Measurements from ENCODE around the gene TRMT61A.
"Not testable (repeated sequence)": the region's sequence is repeated elsewhere in the genome, so short reads cannot be mapped to it uniquely, and the experiment has no call there.

Gene TRMT61A

DNA sequence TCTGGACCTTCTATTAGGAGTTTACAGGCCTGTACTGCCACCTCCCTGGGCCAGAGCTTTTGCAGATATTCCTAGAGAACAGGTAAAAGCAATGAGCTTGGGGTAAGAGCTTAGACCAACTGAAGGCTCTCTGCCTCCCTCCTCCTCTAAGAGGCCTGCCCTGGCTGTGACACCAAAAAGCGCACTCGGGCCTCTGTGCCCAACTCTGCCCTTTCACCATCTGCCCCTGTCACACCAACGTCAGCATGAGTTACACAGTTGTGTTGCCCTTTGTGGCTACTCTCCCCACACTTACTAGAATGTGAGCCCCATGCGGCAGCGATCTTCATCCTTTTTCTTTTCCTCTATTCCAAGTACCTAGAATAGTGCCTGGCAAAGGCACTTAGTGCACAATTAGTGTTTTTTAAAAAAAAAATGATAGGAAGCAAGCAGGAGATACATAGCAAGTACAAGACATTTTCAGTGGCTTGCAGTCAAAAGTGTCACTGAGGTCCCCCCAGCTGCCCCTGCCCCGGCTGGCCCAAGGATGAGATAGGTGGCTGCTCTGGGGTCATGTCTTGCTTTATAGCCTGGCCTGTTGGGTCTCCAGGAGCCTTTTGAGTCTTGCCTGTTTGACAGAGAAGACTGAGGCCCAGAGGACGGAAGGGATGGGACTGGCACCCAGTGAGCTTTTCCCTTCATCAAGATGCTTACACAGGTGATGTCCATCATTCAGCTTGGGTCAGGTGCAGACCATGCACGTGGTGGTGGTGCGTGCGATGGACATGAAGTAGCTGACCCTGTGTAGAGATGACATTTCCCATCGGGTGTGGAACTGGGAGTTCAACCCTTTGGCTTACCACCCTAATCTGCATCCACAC lies 18.9 kb upstream of the TRMT61A start:
- no peak for DNase-seq

DNA sequence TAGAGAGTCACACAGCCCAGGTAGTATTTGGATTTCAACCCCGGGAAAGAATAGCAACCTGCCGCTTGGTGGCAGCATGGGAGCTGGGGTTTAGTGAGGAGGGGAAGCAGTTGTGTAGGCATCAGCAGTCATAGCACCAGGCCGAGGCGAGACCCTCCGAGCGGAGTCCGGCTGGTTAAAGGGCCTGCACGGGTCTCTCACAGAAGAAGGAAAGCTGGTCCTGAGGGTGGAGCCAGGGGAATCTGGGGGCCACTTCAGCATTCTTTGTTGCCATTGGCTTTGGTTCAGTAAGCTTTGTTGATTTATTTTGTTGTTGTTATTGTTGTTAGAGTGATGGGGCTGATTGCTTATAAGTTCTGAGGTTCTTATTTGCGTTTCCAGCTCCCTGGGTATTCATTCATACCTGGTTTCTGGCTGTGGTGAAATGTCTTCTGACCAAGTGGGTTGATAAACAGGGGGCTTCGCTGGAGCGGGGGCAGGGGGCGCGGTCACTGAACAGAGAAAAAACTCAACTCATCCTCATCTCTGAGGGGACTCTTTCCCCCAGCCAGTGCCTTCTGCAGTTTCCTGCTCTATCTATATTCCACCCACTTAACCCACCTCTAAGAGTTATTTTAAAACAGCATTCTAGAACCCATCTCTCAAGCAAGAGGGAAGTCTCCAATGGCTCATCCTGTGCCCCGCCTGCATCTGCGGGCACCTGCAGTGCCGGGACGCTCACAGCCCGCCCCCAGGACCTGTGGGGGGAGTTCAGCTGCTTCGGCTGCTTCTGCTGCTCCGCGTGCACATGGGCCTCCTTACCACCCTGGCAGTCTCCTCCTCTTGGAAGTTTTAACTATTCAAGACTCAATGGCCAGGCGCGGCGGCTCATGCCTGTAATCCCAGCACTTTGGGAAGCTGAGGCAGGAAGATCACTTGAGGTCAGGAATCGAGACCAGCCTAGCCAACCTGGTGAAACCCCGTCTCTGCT lies 18.0 kb upstream of the TRMT61A start:
- DNase-seq = no peak

DNA sequence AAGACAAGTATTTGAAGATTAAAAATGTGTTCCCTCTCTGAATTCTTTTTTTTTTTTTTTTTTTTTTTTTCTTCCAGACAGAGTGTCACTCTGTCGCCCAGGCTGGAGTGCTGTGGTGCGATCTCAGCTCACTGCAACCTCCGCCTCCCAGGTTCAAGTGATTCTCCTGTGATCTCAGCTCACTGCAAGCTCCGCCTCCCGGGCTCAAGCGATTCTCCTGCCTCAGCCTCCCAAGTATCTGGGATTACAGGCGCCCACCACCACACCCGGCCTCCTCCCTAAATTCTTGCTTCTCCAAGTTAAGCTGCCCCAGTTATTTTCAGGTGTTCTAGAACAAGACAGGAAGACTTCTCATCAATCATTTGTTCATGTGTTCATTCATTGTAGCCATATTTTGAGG lies 16.8 kb upstream of the TRMT61A start:
- not testable (repeated sequence) for DNase-seq

DNA sequence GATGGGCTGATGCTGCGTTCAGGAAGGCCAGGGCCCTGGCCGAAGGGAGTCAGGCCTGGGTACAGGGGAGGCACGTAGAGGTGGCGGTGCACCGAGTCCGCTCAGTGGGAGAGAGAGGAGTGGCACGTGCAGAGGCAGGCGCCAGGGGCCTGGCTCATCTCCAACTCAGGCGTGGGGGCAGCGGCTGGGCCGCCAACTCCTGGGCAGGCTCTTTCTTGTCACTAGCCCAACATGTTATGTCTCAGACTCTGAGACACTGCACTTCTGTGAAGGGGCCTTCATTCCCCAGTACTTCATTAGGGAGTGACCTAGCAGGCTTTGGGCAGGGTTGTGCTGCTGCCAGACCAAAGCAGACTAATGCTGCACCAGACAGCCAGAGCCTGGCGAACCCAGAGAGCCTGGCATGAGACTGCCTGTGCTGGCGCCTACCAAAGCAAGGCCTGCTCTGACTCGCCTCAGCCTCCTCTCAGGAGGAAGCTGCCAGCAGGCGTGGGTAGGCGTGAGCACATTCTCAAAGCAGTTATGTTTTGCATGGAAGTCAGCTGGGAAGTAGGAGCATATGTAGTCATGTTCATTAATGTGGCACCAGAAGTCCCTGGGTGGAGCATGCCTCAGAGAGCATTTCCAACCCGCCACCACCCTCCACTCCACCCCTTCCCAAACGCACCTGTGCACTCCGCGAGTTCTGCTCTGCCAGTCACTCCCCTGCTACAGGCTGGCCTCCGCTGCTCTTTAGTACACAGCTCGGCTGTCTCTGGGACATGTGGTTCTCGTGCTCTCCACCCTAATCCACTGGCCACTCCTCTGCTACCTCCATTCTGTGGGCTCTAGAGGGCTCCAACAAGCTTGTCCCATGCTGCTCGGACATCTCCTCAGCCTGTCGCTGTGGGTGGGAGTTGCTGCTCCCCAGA lies 16.0 kb upstream of the TRMT61A start:
- no peak for DNase-seq

DNA sequence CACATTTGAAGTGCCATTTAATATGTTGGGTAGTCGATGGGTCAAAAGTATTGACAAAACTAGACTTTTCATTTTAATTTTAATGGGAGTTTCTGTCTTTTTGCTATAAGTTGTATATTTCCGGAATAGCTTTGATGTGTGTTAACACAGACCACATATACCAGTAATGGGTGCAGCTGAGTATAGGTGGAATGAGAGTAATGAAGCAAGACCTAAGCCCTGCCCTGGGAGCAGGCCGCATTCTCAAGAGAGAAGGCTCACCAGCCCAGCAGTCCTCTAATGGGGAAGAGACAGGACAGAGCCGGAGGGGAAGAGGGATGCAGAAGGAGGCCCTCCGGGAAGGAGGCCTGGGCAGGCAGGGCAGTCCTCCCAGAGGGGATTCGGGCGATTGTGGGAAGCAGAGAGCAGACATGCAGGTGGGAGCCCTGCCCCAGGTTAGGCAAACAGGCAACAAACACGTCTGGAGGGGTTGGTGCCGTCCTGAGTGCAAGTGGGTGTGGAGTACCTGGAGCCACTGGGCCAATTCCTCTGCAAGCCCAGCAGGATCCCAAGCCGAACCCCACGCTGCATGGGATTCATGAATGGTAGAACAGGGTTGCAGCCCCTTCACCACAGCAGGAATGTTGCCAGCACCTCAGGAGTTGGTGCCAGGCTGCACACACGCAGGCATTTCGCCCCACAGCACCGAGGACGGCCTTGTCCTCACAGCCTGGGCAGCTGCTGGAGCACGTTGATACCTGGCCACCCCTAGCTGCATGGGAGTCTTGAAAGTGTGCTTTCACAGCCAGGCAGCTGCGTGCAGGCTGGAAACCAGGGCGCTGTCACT lies 14.2 kb upstream of the TRMT61A start:
- no peak for DNase-seq

DNA sequence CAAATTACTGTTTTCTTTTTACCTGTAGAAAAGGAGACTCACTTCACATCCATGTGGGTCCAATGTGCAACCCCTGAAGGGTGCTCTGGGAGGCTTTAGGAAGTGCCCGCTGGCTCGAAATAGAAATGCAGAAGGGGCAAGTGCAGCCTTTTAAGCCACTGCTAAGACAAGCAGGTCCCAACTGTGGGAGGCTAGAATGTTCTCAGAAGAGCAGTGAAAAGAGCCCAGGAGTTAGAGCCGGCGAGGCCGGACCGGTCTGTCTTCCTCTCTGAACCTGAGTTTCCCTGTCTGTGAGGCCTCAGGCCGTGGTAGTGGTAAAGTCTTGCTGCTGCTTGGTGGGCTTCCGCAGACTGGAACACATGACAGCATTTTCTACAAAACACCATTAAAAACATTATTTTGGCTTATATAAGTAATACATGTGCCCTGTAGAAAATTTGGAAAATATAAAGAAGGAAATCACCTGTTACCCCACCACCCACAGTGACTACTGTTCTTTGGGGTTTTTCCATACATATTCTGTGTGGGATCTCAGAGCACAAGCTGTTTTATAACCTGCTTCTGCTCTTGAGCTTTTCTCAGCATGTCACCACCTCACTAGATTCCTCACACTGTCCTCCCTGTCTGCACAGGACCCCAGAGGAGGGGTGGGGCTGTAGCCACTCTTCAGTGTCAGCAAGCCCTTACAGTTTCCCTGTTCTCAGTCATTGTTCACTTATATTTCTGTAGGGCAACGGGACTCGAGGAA lies 12.4 kb upstream of the TRMT61A start:
- DNase-seq = no peak

DNA sequence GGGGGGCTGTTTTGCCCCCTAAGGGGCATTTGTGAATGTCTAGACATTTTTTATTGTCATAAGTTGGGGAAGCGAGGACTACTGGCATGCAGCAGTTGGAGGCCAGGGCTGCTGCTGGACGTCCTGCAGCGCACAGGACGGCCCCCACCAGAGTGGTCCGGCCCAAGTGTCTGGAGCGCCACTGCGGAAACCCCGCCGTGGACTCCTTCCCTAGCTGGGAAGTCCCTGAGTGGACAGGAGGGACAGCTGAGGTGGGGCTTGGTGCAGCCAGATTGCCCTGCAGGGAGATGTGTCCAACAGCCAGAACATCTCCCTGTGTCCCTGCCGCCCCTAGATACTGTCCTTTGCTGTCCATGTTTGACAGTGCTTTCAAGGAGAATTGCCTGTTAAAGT lies 11.8 kb upstream of the TRMT61A start:
- no peak for DNase-seq

DNA sequence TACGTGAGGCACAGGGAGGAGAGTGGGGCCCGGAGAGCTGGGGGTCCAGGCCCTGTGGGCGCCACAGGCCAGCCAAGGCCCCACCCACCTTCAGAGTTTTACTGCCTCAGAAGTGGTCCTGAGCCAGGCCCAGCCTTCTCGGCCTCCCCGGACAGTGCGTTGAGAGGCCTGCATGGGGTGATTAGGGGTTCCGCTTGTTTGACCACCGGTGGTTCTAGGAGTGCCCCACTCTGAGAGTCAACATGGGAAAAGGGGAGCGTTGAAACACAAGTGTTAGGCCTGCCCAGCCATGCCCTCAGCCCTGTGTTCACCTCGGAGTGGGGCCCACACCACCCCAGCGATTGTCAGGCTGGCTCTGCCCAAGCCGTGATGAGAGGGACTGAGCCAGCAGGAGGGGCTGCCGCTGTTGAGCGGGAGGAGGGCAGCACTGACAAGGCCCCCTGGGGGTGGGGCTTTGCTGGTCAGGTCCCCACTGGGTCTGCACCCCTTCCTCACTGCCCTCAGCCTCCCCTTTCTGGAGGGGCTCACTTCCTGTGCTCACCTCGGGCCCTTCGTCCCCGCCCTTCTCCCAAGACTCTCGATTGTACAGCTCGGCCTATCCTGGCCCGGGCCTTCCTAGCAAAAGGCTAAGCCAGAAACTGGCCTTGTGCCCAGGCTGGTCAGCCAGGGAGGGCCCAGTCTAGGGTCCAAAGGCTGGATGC lies 11.1 kb upstream of the TRMT61A start:
- DNase-seq = no peak

DNA sequence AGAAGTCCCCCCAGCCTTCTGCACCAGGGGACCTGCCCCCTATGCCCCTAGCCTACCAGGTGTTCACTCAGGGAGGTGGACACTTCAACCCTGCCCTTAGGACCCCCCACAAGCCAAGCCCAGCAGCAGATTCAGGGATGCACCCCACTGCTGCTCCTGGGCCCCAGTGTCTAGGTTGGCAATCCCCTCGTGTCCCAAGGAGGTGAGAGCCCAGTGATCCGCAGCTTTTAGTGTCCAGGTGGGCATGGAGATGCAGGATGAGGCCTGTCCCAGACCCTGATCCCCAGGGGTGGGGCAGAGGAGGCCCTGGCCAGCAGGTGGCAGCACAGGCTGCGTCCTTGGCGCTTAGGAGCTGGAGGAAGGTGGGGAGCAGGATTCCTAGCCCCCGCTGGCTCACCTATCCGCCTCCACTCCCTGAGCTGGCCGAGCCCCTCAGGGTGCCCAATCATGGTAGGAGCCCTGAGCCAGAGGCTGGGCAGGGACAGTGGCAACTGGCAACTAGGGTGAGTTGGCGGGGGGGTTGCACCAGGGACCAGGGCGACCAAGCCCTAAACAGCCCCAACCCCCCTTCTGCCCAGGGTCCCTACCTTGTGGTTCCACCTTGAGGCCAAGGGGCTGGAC lies 10.5 kb upstream of the TRMT61A start:
- peak; percentile 73 for DNase-seq

DNA sequence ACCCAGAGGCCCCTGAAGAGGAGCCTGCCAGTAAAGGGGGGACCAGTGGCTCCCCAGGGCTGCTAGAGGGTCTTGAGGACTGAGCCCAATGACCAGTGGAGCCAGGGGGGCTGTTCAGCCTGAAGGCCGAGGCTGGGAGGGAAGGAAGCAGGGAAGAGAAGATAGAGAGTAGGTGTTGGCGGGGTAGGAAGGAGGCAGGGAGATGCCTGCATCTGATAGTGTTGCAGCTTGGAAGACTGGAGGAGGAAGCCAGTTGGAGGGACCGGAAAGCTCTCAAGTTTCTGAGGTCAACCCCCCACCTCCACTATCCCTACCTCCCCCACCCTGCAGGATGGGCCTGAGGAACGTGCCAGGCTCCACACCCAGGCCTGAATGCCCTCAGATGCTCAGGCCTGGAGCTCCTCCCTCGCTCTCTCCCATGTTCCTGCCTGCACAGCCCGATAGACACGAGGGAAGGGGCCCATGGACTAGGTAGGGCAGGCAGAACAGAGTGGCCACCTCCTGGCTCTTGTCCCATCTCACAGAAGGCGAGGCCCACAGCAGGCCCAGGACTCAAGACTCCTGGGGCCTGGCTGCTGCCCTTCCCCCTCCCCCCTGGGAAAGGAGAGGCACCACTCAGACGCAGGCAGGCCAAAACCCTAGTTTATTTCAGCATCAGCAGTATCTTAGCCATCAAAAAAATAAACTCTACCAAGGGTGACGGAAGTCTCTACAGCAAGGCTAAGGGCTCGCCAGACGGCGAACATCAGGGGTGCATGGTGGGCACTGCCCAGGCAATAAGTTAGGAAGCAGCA lies 9.8 kb upstream of the TRMT61A start:
- DNase-seq = no peak

DNA sequence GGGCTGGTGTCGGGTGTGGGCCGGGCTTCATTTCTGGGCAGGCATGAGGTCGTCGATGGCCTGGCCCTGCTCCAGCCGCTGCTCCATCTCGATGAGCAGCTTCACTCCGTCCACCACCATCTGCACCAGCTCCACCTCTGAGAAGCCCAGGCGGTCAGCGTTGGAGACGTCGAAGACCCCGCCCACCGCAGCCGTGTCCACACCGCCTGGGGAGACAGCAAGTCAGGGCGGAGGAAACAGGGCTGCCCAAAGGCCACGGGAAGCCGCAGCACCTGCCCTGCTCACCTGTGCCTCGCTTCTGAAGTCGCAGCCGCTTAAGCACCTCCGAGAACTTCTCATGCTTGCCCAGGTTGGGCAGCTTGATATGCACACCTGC lies 9.2 kb upstream of the TRMT61A start:
- DNase-seq = peak; percentile 1

DNA sequence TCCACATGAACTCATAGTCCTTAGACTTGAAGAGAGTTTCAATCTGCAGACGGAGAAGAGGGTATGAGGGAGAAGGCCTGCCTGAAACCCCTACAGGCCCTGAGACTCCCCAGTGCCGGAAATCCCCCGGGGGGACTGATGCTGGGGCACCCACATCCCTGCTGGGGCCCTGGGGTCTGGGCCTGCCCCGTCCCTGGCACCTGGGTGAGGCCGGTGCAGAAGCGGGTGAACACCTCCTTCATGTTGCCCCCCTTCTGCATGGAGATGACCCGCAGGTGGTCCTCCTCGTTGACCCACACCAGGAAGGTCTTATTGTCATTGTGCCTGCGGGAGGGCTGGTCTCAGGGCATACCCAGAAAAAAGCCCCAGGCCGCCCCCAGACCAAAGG lies 8.7 kb upstream of the TRMT61A start:
- no peak for DNase-seq

DNA sequence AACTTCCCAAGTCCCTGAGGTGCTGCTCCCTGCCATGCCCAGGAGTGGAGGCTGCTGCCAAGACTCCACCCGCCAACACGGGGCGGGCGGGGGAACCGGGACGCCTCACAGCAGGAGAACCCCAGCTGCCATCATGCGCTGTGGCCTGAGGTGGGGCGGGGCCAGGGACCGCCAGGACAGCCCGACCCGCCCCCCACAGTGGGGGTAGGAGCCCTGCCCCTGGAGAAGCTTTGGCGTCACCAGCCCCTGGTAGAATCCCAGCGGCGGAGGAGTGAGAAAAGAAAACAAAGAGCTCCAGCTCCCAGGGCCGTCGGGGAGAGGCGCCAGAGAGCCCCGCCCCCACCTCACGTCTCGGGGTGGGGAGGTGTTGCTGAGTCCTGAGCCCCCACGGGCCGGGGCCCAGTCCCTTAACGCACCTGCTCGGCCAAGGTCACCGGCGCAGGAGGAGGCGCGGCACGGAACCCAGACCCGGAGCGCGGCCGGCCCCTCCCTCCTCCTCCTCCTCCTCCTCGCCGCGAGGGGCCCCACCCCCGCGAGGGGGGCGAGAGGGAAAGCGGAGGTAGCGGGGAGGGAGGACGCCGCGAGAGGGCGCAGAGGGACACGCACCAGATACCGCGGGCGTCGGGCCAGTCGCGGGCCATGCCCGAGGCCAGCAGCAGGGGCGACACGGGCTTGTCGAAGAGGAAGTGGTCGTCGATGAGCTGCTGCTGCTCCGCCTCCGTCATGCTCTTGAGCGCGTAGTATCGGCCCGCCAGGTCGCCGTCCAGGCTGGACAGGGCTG lies 8.1 kb upstream of the TRMT61A start:
- peak; percentile 66 for DNase-seq

DNA sequence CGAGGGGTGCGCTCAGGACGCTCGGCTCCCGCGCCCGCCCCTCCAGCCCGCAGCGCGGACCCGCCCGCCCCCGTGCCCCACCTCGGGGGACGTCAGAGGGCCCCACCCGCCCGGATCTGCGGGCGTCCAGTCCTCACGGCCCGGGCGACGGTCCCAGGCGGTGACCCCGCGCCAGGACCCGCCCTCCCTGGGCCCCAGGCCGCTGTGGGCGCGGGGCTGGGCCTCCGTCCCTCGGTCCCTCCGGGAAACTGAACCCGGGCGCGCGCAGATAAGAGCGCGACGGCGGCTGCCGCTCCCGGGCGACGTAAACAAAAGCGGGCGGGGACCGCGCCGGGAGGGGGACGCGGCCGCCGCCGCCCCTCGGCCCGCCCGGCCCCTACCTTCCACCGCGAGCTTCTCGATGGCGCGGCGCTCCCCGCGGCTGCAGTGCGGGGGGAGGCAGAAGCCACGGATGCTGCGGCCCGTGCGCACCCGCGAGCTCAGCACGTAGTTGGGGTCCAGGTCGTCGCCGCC lies 7.5 kb upstream of the TRMT61A start:
- DNase-seq = no peak

DNA sequence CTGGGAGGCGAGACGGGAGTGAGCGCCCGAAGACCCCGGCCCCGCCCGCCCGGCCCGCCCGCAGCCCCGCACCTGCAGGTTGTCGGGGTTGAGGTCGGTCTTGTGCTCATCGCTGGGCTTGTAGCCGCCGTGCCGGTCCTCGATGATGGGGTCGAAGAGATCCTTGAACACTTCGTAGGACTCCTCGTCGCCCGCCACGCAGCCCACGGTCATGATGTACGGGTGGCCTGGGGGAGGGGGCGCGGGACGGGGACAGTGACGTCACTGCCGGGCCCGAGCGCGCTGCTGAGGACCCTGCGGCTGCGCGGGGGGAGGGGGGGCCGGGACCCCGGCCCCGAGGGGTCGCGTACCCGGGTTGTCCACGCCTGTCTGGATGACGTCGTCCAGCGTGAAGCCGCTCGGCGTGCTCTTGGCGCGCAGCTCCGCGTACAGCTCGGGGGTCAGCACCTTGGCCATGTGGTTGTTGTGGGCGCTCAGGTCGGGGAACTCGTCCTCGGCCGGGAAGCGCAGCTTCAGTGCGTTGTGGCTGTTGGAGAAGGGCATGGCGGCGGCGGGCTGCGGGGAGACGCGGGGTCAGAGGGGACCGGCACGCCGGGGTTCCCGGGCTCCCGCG lies 6.9 kb upstream of the TRMT61A start:
- DNase-seq = no peak

DNA sequence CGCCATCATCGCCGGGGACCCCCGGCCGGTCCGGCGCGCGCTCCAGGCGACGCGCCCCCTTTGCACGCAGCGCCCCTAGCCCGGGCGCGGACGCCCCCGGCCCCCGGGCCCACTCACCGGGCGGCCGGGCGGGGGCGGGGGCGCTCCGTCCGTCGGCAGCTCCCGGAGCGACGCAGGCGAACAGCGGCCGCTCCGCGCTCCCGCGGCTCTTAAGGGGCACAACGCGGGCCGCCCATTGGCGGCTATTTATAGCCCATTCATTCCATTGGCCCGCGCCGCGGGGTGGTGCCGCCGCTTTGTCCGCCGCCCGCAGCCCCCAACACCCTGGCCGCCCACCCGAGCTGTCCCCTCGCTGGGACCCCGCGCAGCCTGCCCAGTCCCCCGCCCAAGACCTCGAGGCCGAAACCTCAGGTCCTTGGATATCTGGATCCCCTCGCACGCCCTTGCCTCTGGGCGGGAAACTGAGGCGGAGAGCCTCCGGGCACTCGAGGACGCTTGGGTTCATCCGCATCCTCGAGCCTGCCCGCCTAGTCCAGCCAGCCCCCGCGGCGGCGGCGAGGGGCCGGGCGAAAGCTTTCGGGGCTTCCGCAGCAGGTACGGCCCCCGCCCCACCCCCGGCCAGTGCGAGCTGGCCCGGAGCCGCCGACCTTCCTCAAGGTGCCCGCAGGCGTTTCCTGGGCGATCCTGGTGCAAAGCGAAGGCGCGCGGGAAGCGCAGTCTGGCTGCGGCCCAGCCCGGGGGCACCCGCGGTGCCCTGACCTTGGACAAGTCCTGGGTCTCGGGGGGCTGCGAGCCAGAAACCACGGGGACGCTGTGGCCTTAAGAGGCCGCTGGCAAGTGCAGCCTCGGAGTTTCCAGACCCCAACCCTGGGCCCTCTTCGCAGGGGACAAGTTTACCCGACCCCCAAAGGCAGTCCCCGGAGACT lies 6.1 kb upstream of the TRMT61A start, which contains the start of gene CKB:
Gene CKB, minus strand, starts transcription at position 182 of the 926 bp plus-strand sequence. CDS start 337 bp downstream, outside the sequence.
- DNase-seq = peak; percentile 43

Measured in activated CD4-positive, alpha-beta T cell treated with anti-CD3 and anti-CD28 coated beads for 48 hours (primary cell).